Stomach (tissue), 9 donors: Measurements from ENCODE around the gene SF1. TPM values are rescaled to one million over a fixed set of nuclear protein-coding genes. Genes with fewer than 3 reads are reported as not detected.

ENCODE experiments used
- DNase-seq, 2 donors: peaks; one replicate each; pipeline versions ENCODE4 v3.0.0 to v3.0.0-alpha.2; 2013 to 2019
- H3K27ac ChIP-seq, 5 donors: fragments of 200-600 bp in 4 of 5; sonication (generic) in 4 of 5; one replicate each; pipeline ENCODE4 v1.5.1; 2013 to 2019; ENCODE audit warnings: mild to moderate bottlenecking in 1 of 5, moderate library complexity in 1 of 5
- H3K27me3 ChIP-seq, 3 donors: fragments of 200-600 bp; sonication (generic); one replicate each; pipeline ENCODE4 v1.5.1; 2017 to 2019; ENCODE audit warnings: mixed run types in 1 of 3
- H3K36me3 ChIP-seq, 4 donors: fragments of 200-600 bp; sonication (generic); 1 replicate in 3 of 4; 2 replicates in 1 of 4; pipeline ENCODE4 v1.5.1; 2016 to 2019
- H3K4me1 ChIP-seq, 4 donors: fragments of 200-600 bp; sonication (generic); one replicate each; pipeline ENCODE4 v1.5.1; 2016 to 2019
- H3K4me3 ChIP-seq, 4 donors: fragments of 200-600 bp; sonication (generic) in 3 of 4; one replicate each; pipeline ENCODE4 v1.5.1; 2016 to 2019; ENCODE audit warnings: mild to moderate bottlenecking in 1 of 4
- H3K9me3 ChIP-seq, 4 donors: fragments of 200-600 bp; sonication (generic); one replicate each; pipeline ENCODE4 v1.5.1; 2016 to 2019
- EP300 ChIP-seq: sonication (generic); formaldehyde crosslinking; IDR thresholded peaks from one replicate; pipeline ENCODE4 v1.6.1; 2017; ENCODE audit warnings: antibody characterized with exemption
- POLR2A ChIP-seq, 4 donors: fragments of 450-650 bp; IDR thresholded peaks; one replicate each; pipeline ENCODE4 v1.6.1; 2016; ENCODE audit warnings: antibody characterized with exemption in 4 of 4, control low read depth in 2 of 4, mild to moderate bottlenecking in 1 of 4, moderate library complexity in 1 of 4
- POLR2AphosphoS5 ChIP-seq, 3 donors: sonication (generic); formaldehyde crosslinking; IDR thresholded peaks; one replicate each; pipeline ENCODE4 v1.6.1; 2016; ENCODE audit warnings: antibody characterized with exemption in 3 of 3
- WGBS, 5 donors: extraction: QIAGEN DNeasy Blood & Tissue Kit in 3 of 5; methylation state at CpG; one replicate each; pipeline versions ENCODE4 v1.1.5 to v1.1.7; 2013 to 2018; 5-methylcytosine and 5-hydroxymethylcytosine counted together
- intact Hi-C: fragments of 100-400 bp; cut with DNase I; formaldehyde crosslinking; loops from one replicate; pipeline ENCODE4 v1.15.1; 2023; ENCODE audit warnings: low total_unique reads
- polyA plus RNA-seq, 3 donors: library from polyadenylated mRNA; stranded (reverse); fragments of 200-250 nt; gene quantifications; one replicate each; pipeline ENCODE4 v1.2.3, GENCODE V29; 2013
- total RNA-seq, 5 donors: library from RNA; depleted of rRNA; stranded (reverse); fragments of >200 nt; gene quantifications; one replicate each; pipeline versions ENCODE4 v1.1.0 to v1.2.3, GENCODE V29; 2014 to 2016
- TF ChIP-seq, protein P1 (sequence below), 7 experiments: fragments of 450-650 bp in 4 of 7; fragments of 200-600 bp in 3 of 7; sonication (generic) in 3 of 7; IDR thresholded peaks; one replicate each; pipeline ENCODE4 v1.5.1; 2016 to 2019; ENCODE audit warnings: antibody characterized with exemption in 7 of 7, control low read depth in 2 of 7, mild to moderate bottlenecking in 1 of 7
- donor health status: healthy with polysubstance abuse.
- donor health status: Bipolar disorder and iron deficiency.
- donor health status: healthy.

SF1 gene
- total and polyA plus RNA-seq, 8 donors: 57.5 to 341 (median 248) TPM

- H3K27ac ChIP-seq: no peak overlapping the region
- TF ChIP-seq POLR2A (IDR thresholded peaks at IDR 0.05) (no peak), EP300 (no peak), POLR2AphosphoS5 (IDR thresholded peaks at IDR 0.05) (no peak)
- TF ChIP-seq, protein P1, sequence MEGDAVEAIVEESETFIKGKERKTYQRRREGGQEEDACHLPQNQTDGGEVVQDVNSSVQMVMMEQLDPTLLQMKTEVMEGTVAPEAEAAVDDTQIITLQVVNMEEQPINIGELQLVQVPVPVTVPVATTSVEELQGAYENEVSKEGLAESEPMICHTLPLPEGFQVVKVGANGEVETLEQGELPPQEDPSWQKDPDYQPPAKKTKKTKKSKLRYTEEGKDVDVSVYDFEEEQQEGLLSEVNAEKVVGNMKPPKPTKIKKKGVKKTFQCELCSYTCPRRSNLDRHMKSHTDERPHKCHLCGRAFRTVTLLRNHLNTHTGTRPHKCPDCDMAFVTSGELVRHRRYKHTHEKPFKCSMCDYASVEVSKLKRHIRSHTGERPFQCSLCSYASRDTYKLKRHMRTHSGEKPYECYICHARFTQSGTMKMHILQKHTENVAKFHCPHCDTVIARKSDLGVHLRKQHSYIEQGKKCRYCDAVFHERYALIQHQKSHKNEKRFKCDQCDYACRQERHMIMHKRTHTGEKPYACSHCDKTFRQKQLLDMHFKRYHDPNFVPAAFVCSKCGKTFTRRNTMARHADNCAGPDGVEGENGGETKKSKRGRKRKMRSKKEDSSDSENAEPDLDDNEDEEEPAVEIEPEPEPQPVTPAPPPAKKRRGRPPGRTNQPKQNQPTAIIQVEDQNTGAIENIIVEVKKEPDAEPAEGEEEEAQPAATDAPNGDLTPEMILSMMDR (IDR thresholded peaks at IDR 0.05): no peak
- no peak for DNase-seq
- H3K4me1 ChIP-seq: peaks cover 0 to 10% (median 0%) of the 10 kb centered on the region in 4 donors
- peaks cover 10 to 54% (median 46%) of the 10 kb centered on the region in 4 donors for H3K36me3 ChIP-seq
- intact Hi-C loops: no loop called here
- WGBS, 5 donors: 83 to 88% (median 84%) methylated on average over 6 to 9 of the region's 9 CpGs
- no peaks in the 10 kb centered on the region for H3K9me3 ChIP-seq
- H3K27me3 ChIP-seq: no peaks in the 10 kb centered on the region
- H3K4me3 ChIP-seq: no peak overlapping the region
These were observed 10.2 kb upstream of the SF1 start for GRCh38 chr11:64788321-64789215.

- H3K4me3 ChIP-seq: no peak overlapping the region
- DNase-seq: peak; percentile 78 to 82
- H3K36me3 ChIP-seq: peaks cover 10 to 48% (median 44%) of the 10 kb centered on the region in 4 donors
- intact Hi-C loops: no loop called here
- 40 to 42% (median 42%) methylated on average over 15 of the region's 15 CpGs for WGBS, 5 donors
- TF ChIP-seq POLR2AphosphoS5 (IDR thresholded peaks at IDR 0.05) (peak in 1 of 3 donors; percentile 35), POLR2A (IDR thresholded peaks at IDR 0.05) (no peak), EP300 (no peak)
- TF ChIP-seq, protein P1 (IDR thresholded peaks at IDR 0.05): peak in 5 of 7 experiments; percentile 41 to 69 (median 62)
- H3K27ac ChIP-seq: peak overlapping the region in 1 of 5 donors; percentile 6
- H3K27me3 ChIP-seq: no peaks in the 10 kb centered on the region
- peaks cover 0 to 10% (median 0%) of the 10 kb centered on the region in 4 donors for H3K4me1 ChIP-seq
- H3K9me3 ChIP-seq: no peaks in the 10 kb centered on the region
These were observed 9.4 kb upstream of the SF1 start for GRCh38 chr11:64787526-64788320.

DNA sequence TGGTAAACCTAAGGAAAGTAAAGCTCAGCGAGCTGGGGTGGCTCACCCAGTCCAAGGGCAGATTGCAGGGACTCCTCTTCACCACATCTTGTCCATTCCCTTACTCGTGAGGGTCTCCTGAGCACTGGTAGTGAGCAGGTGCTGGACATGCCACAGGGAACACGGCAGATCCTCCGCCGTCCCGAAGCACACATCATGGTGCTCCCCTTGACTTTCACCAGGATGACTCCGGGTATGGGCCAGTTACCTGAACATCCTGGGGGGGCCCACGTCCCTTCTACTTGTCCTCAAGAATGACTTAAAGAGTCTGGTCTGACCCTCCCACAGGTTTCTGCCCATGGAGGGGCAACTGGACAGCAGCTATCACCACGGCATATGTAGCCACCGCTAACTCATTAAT, 8.0 kb upstream of the SF1 start:
- Histone ChIP-seq H3K4me3 (no peak overlapping the region), H3K4me1 (peaks cover 0 to 10% (median 0%) of the 10 kb centered on the region in 4 donors), H3K27ac (no peak overlapping the region), H3K36me3 (peaks cover 10 to 34% (median 31%) of the 10 kb centered on the region in 4 donors), H3K9me3 (no peaks in the 10 kb centered on the region), H3K27me3 (no peaks in the 10 kb centered on the region)
- TF ChIP-seq POLR2A (IDR thresholded peaks at IDR 0.05) (no peak), EP300 (no peak), POLR2AphosphoS5 (IDR thresholded peaks at IDR 0.05) (no peak)
- TF ChIP-seq, protein P1 (IDR thresholded peaks at IDR 0.05): no peak
- WGBS, 5 donors: 90 to 93% (median 92%) methylated on average over 7 to 10 of the region's 10 CpGs
- no peak for DNase-seq
- intact Hi-C loops: no loop called here
